H1 (cell line): Measurements from ENCODE around the gene AHDC1. TPM values are rescaled to one million over a fixed set of nuclear protein-coding genes. Genes with fewer than 3 reads are reported as not detected.

Experiments
- CTCF ChIA-PET: fragments of 300-600 bp; sonication (Branson Sonifier 250); formaldehyde crosslinking; loops from one replicate; lab custom pipeline; 2021; ENCODE audit not compliant: partially characterized antibody; lab: Charles Lee
- POLR2A ChIA-PET: fragments of 300-600 bp; sonication (Branson Sonifier 250); formaldehyde crosslinking; loops from one replicate; lab custom pipeline; 2021; ENCODE audit warnings: inconsistent platforms; ENCODE audit not compliant: partially characterized antibody; lab: Charles Lee
- DNase-seq, 2 experiments: peaks; one replicate each; pipeline versions ENCODE4 v3.0.0 to v3.0.0-alpha.2; 2010 to 2022; ENCODE audit warnings: low spot score in 2 of 2, low read depth in 1 of 2, mixed read lengths in 1 of 2
- FAIRE-seq: peaks from 2 replicates; lab custom pipeline; 2011; peaks lifted over from hg19 to GRCh38; lab: Jason Lieb, UNC
- H2AFZ ChIP-seq: 2 replicates; pipeline ENCODE4 v1.8.1; 2012; ENCODE audit warnings: low read length, inconsistent platforms
- H2AK5ac ChIP-seq: 2 replicates; pipeline ENCODE4 v1.6.1; 2013; ENCODE audit warnings: low read depth, low read length
- H2BK120ac ChIP-seq: replicated peaks from 2 replicates; pipeline ENCODE3; 2013; ENCODE audit warnings: low read depth, low read length, inconsistent platforms
- H2BK12ac ChIP-seq: 2 replicates; pipeline ENCODE4 v1.6.1; 2013; ENCODE audit warnings: low read depth, low read length
- H2BK15ac ChIP-seq: 2 replicates; pipeline ENCODE4 v1.6.1; 2013; ENCODE audit warnings: low read length
- H2BK20ac ChIP-seq: 2 replicates; pipeline ENCODE4 v1.6.1; 2013; ENCODE audit warnings: low read length
- H2BK5ac ChIP-seq: 2 replicates; pipeline ENCODE4 v1.6.1; 2013; ENCODE audit warnings: low read depth, low read length
- H3K14ac ChIP-seq: 2 replicates; pipeline ENCODE4 v1.6.1; 2013; ENCODE audit warnings: inconsistent platforms; ENCODE audit not compliant: insufficient read length
- H3K18ac ChIP-seq: 2 replicates; pipeline ENCODE4 v1.6.1; 2013; ENCODE audit warnings: low read length; ENCODE audit errors: extremely low read depth
- H3K23ac ChIP-seq: 2 replicates; pipeline ENCODE4 v1.6.1; 2013; ENCODE audit warnings: inconsistent platforms; ENCODE audit not compliant: insufficient read length
- H3K23me2 ChIP-seq: 2 replicates; pipeline ENCODE4 v1.6.1; 2013; ENCODE audit warnings: low read depth, low read length
- H3K27ac ChIP-seq: 2 replicates; pipeline ENCODE4 v1.6.1; 2011; ENCODE audit warnings: low read depth, low read length, inconsistent platforms
- H3K27me3 ChIP-seq, 4 experiments: replicated peaks in 1 of 4; 1 replicate in 1 of 4; 2 replicates in 3 of 4; pipeline versions ENCODE4 v1.6.1 to v1.8.1; 2011 to 2013; ENCODE audit warnings: low read length in 3 of 4, mild to moderate bottlenecking in 3 of 4, inconsistent platforms in 2 of 4, mixed read lengths in 2 of 4, moderate library complexity in 1 of 4; ENCODE audit not compliant: control insufficient read depth in 3 of 4, insufficient read depth in 3 of 4; ENCODE audit errors: extremely low read depth in 1 of 4
- H3K36me3 ChIP-seq, 4 experiments: 2 replicates each; pipeline versions ENCODE4 v1.6.1 to v1.8.1; 2011 to 2013; ENCODE audit warnings: mild to moderate bottlenecking in 4 of 4, low read length in 3 of 4, moderate library complexity in 2 of 4, control low read depth in 1 of 4, inconsistent platforms in 1 of 4; ENCODE audit not compliant: insufficient read depth in 4 of 4, control insufficient read depth in 2 of 4
- H3K4ac ChIP-seq: replicated peaks from 2 replicates; pipeline ENCODE3; 2013; ENCODE audit warnings: low read length, low read depth, mixed read lengths, inconsistent platforms; ENCODE audit not compliant: insufficient read length
- H3K4me1 ChIP-seq, 4 experiments: replicated peaks in 1 of 4; 1 replicate in 1 of 4; 2 replicates in 3 of 4; pipeline versions ENCODE4 v1.6.1 to v1.8.1; 2011 to 2013; ENCODE audit warnings: low read length in 3 of 4, inconsistent platforms in 2 of 4, mixed read lengths in 1 of 4; ENCODE audit not compliant: insufficient read depth in 4 of 4, control insufficient read depth in 3 of 4
- H3K4me2 ChIP-seq, 2 experiments: 2 replicates each; pipeline versions ENCODE4 v1.6.1 to v1.8.1; 2011 to 2013; ENCODE audit warnings: low read depth in 2 of 2, low read length in 2 of 2, control low read depth in 1 of 2, inconsistent platforms in 1 of 2, mild to moderate bottlenecking in 1 of 2; ENCODE audit not compliant: insufficient read depth in 1 of 2
- H3K4me3 ChIP-seq, 4 experiments: fragments of 200-600, 300-600 bp in 1 of 4; sonication (generic), shearing (Covaris generic), sonication (Bioruptor Twin) in 1 of 4; 2 replicates each; pipeline versions ENCODE4 v1.5.1 to v1.8.1; 2011 to 2016; ENCODE audit warnings: low read length in 4 of 4, low read depth in 3 of 4, control low read depth in 2 of 4, inconsistent platforms in 2 of 4, mild to moderate bottlenecking in 2 of 4, mixed read lengths in 1 of 4, moderate library complexity in 1 of 4; ENCODE audit not compliant: insufficient read depth in 2 of 4; ENCODE audit errors: extremely low read depth in 1 of 4
- H3K56ac ChIP-seq: replicated peaks from 2 replicates; pipeline ENCODE3; 2013; ENCODE audit warnings: low read depth, mild to moderate bottlenecking, mixed read lengths, low read length, inconsistent platforms; ENCODE audit not compliant: insufficient read length
- H3K79me1 ChIP-seq: 2 replicates; pipeline ENCODE4 v1.6.1; 2013; ENCODE audit warnings: low read depth, low read length, control low read depth
- H3K79me2 ChIP-seq, 2 experiments: 2 replicates each; pipeline versions ENCODE4 v1.6.1 to v1.8.1; 2012 to 2013; ENCODE audit warnings: low read length in 2 of 2, mild to moderate bottlenecking in 2 of 2, inconsistent platforms in 1 of 2; ENCODE audit not compliant: insufficient read depth in 2 of 2, control insufficient read depth in 1 of 2
- H3K9ac ChIP-seq, 4 experiments: replicated peaks in 1 of 4; 1 replicate in 1 of 4; 2 replicates in 3 of 4; pipeline versions ENCODE4 v1.6.1 to v1.8.1; 2011 to 2013; ENCODE audit warnings: low read depth in 3 of 4, low read length in 3 of 4, control low read depth in 2 of 4, mild to moderate bottlenecking in 2 of 4, moderate library complexity in 2 of 4, inconsistent platforms in 1 of 4; ENCODE audit errors: extremely low read depth in 1 of 4
- H3K9me3 ChIP-seq, 2 experiments: 2 replicates each; pipeline versions ENCODE4 v1.6.1 to v1.8.1; 2012 to 2013; ENCODE audit warnings: mild to moderate bottlenecking in 2 of 2, moderate library complexity in 2 of 2, control low read depth in 1 of 2, inconsistent platforms in 1 of 2, low read depth in 1 of 2, low read length in 1 of 2, mixed read lengths in 1 of 2; ENCODE audit not compliant: insufficient read depth in 2 of 2
- H4K20me1 ChIP-seq, 2 experiments: replicated peaks in 1 of 2; 2 replicates each; pipeline versions ENCODE3 to v1.8.1; 2011 to 2013; ENCODE audit warnings: inconsistent platforms in 2 of 2, low read length in 2 of 2, mild to moderate bottlenecking in 1 of 2; ENCODE audit not compliant: insufficient read depth in 2 of 2, control insufficient read depth in 1 of 2
- H4K5ac ChIP-seq: 2 replicates; pipeline ENCODE4 v1.6.1; 2013; ENCODE audit warnings: low read length, low read depth, mixed read lengths, inconsistent platforms; ENCODE audit not compliant: insufficient read length
- H4K8ac ChIP-seq: 2 replicates; pipeline ENCODE4 v1.8.0; 2013; ENCODE audit warnings: mild to moderate bottlenecking, moderate library complexity, low read length, inconsistent platforms; ENCODE audit not compliant: insufficient read depth; ENCODE audit errors: extremely low read depth
- H4K91ac ChIP-seq: replicated peaks from 2 replicates; pipeline ENCODE3; 2013; ENCODE audit warnings: low read length, mixed read lengths, inconsistent platforms; ENCODE audit not compliant: insufficient read length
- ATF2 ChIP-seq: IDR thresholded peaks from 2 replicates; pipeline ENCODE4 v1.6.1; 2012; ENCODE audit warnings: low read length, inconsistent platforms
- MAX ChIP-seq: IDR thresholded peaks from 2 replicates; pipeline ENCODE4 v1.6.1; 2012; ENCODE audit warnings: inconsistent platforms
- POLR2AphosphoS5 ChIP-seq: IDR thresholded peaks from 2 replicates; pipeline ENCODE4 v1.6.1; 2011; ENCODE audit warnings: low read depth, low read length
- RFX5 ChIP-seq: IDR thresholded peaks from 2 replicates; pipeline ENCODE4 v1.6.1; 2011; ENCODE audit warnings: low read depth, low read length, improper control_type of control experiment, borderline replicate concordance
- SP2 ChIP-seq: IDR thresholded peaks from 2 replicates; pipeline ENCODE4 v1.6.1; 2012; ENCODE audit warnings: mild to moderate bottlenecking, low read length, inconsistent platforms
- WGBS, 2 experiments: shearing (Covaris generic) in 1 of 2; methylation state at CpG; one replicate each; pipeline versions ENCODE4 v1.1.6 to v1.1.7; 2013 to 2015; ENCODE audit warnings: low lambda C conversion rate in 2 of 2, mixed read lengths in 2 of 2, inconsistent platforms in 1 of 2, low coverage in 1 of 2, missing lambda C conversion rate in 1 of 2; ENCODE audit not compliant: insufficient replicate concordance in 2 of 2, insufficient coverage in 1 of 2, insufficient read length in 1 of 2; ENCODE audit errors: extremely low coverage in 1 of 2, missing lambda C conversion rate in 1 of 2; 5-methylcytosine and 5-hydroxymethylcytosine counted together
- long read RNA-seq, 2 experiments: library from RNA in 1 of 2; library from capped mRNA in 1 of 2; stranded (forward); transcript quantifications; one replicate each; pipeline ENCODE4 v2.0.0, GENCODE V29; 2021; ENCODE audit warnings: inconsistent platforms in 1 of 2
- polyA minus RNA-seq, 3 experiments: library from RNA; depleted of rRNA, polyadenylated mRNA; stranded (reverse); fragments of >200 nt; gene quantifications; 1 replicate in 2 of 3; 2 replicates in 1 of 3; pipeline ENCODE4 v1.2.3, GENCODE V29; 2011
- polyA plus RNA-seq, 7 experiments: library from polyadenylated mRNA; depleted of rRNA in 3 of 7; stranded (reverse) in 5 of 7; unstranded in 2 of 7; fragments of >200 nt in 5 of 7; fragments of 200-250 nt in 2 of 7; gene quantifications; 1 replicate in 5 of 7; 2 replicates in 1 of 7; 4 replicates in 1 of 7; pipeline versions ENCODE4 v1.2.1 to v1.2.3, GENCODE V29; 2011 to 2013; ENCODE audit warnings: missing spikeins in 2 of 7, mixed read lengths in 2 of 7
- total RNA-seq: library from RNA; stranded (reverse); fragmentation: NEBNext Ultra II Directional; extraction: Animal tissue kit (Norgen Biotek cat#: 25700); gene quantifications from 2 replicates; pipeline ENCODE4 v1.2.1, GENCODE V29; 2021

Gene AHDC1
- 35.1 and 39.4 TPM in 2 replicates for total RNA-seq
- polyA plus RNA-seq (2011; rRNA removed) = 4.4 and 8.6 TPM in 2 replicates
- 3.3 TPM for polyA plus RNA-seq (2011; cell fraction: cytosol; rRNA removed)
- polyA plus RNA-seq (2011; cell fraction: nucleus; rRNA removed) = 17.1 TPM
- 18.4 to 23.0 TPM (median 21.1 TPM) in 4 replicates for polyA plus RNA-seq (2012, experiment 1 of 2)
- 17.0 TPM for polyA plus RNA-seq (2012, experiment 2 of 2)
- polyA plus RNA-seq (2013, experiment 1 of 2) = 11.2 TPM
- polyA plus RNA-seq (2013, experiment 2 of 2) = 11.1 TPM
- 4.4 and 6.1 TPM in 2 replicates for polyA minus RNA-seq (2011; rRNA and poly(A)+ RNA removed)
- polyA minus RNA-seq (2011; cell fraction: cytosol; rRNA and poly(A)+ RNA removed) = 11.9 TPM
- polyA minus RNA-seq (2011; cell fraction: nucleus; rRNA and poly(A)+ RNA removed) = 10.5 TPM
- long read RNA-seq, experiment 1, partial matches to known transcripts = 21 of 32 reads
- long read RNA-seq, experiment 1, other reads (novel, unspliced or antisense) = 11 of 32 reads
- long read RNA-seq, experiment 2, partial matches to known transcripts = 0 of 1 reads
- long read RNA-seq, experiment 2, other reads (novel, unspliced or antisense) = 1 of 1 reads

- Histone ChIP-seq H3K79me2 (peaks cover 0 to 37% of the 10 kb centered on the region in 2 experiments; a peak in 3 of 4 replicates), H3K23me2 (peaks cover 8% of the 10 kb centered on the region), H2BK5ac (peak within 1 kb of the TSS; percentile 69; the same call in 1 of the 2 replicates), H3K36me3 (no peaks in the 10 kb centered on the region), H4K20me1 (peaks cover 11 to 27% of the 10 kb centered on the region in 2 experiments), H4K8ac (no peak within 1 kb of the TSS; the same call in 1 of the 2 replicates), H3K14ac (no peak within 1 kb of the TSS), H3K27me3 (no peaks in the 10 kb centered on the region), H3K4me2 (peak within 1 kb of the TSS; percentile 68 to 74), H3K79me1 (peaks cover 6% of the 10 kb centered on the region; the same call in 1 of the 2 replicates), H2BK20ac (peak within 1 kb of the TSS; percentile 57; the same call in 1 of the 2 replicates), H3K4ac (peak within 1 kb of the TSS; percentile 45), H3K27ac (no peak within 1 kb of the TSS), H2AK5ac (no peak within 1 kb of the TSS), H3K23ac (no peak within 1 kb of the TSS), H3K4me3 (peak within 1 kb of the TSS; percentile 57 to 82 (median 68)), H3K9ac (peak within 1 kb of the TSS in 1 of 4 experiments; percentile 34; a peak in 2 of 7 replicates), H3K56ac (no peak within 1 kb of the TSS), H4K5ac (peak within 1 kb of the TSS; percentile 49), H2BK12ac (peak within 1 kb of the TSS; percentile 62; the same call in 1 of the 2 replicates), H3K9me3 (no peaks in the 10 kb centered on the region), H2AFZ (0 out of 2 replicates have a peak within 1 kb of the TSS, but pooled peaks have one; percentile 27), H2BK120ac (no peak within 1 kb of the TSS), H3K4me1 (peaks cover 30 to 53% (median 40%) of the 10 kb centered on the region in 4 experiments), H4K91ac (peak within 1 kb of the TSS; percentile 58), H2BK15ac (peak within 1 kb of the TSS; percentile 61; the same call in 1 of the 2 replicates), H3K18ac (peak within 1 kb of the TSS; percentile 84; the same call in 1 of the 2 replicates)
- FAIRE-seq = no peak
- ChIA-PET POLR2A (interaction anchor here (0.6 to 6.4 kb wide), 22 partner anchors 10 to 247 kb away, joined by 3 to 97 read pairs (median 4); partner anchors contain the start of gene IFI6), CTCF (interaction anchor here (0.7 to 37.8 kb wide), 13 partner anchors 15 to 304 kb away, joined by 3 to 1807 read pairs (median 84); partner anchors contain the start of genes GPR3 and IFI6)
- 1% methylated on average over 50 of the region's 74 CpGs; no CpG with 5 or more reads in 1 of the 2 experiments for WGBS, 2 experiments
- DNase-seq = peak in 1 of 2 experiments; percentile 97
- TF ChIP-seq SP2 (no peak), RFX5 (no peak), POLR2AphosphoS5 (peak; percentile 75; the same call in 1 of the 2 replicates), MAX (peak; percentile 40; the same call in 1 of the 2 replicates), ATF2 (no peak)
Observed at GRCh38 chr1:27603681-27604578, at the start of gene AHDC1. Gene AHDC1 (minus strand): TSS chr1:27604144. CDS start chr1:27552115, 52,029 bp downstream.
